Measurements from ENCODE around the gene ANKRD55.

- TF ChIP-seq CTCF (tag by site-specific recombination; IDR thresholded peaks at IDR 0.05) (no peak), TRIM28 (IDR thresholded peaks at IDR 0.05; ENCODE audit: borderline replicate concordance, low read length) (no peak), TCF7L2 (IDR thresholded peaks at IDR 0.05; ENCODE audit: borderline replicate concordance, low read depth, low read length) (no peak), ZNF423 (tag by site-specific recombination; IDR thresholded peaks at IDR 0.05) (no peak), YY1 (tag by site-specific recombination; IDR thresholded peaks at IDR 0.05) (no peak), PBX3 (CRISPR knock-in tag; IDR thresholded peaks at IDR 0.05) (no peak), ZNF155 (tag by site-specific recombination; IDR thresholded peaks at IDR 0.05) (no peak), ZBTB44 (tag by site-specific recombination; IDR thresholded peaks at IDR 0.05) (no peak)
Observed at GRCh38 chr5:56147106-56147505, 86.0 kb downstream of the ANKRD55 start.

Measured in HEK293 (cell line).